GM12864 (cell line): ENCODE results near the gene C19orf47.

ENCODE experiments used
- DNase-seq: peaks from one replicate; pipeline ENCODE4 v3.0.0-alpha.2; 2011; ENCODE audit warnings: low read depth
- H3K4me3 ChIP-seq: 2 replicates; pipeline ENCODE4 v1.5.1; 2011; ENCODE audit warnings: mild to moderate bottlenecking, low read depth, low read length, control low read depth
- CTCF ChIP-seq: IDR thresholded peaks from 2 replicates; pipeline ENCODE4 v1.5.1; 2011; ENCODE audit warnings: low read depth, mild to moderate bottlenecking, moderate library complexity, low read length, control low read depth, inconsistent platforms; ENCODE audit errors: missing control alignments

C19orf47 gene

GRCh38 chr19:40323705-40324104, 24.5 kb downstream of the C19orf47 start:
- DNase-seq: no peak
- no peak for TF ChIP-seq CTCF
- H3K4me3 ChIP-seq: no peak overlapping the region

GRCh38 chr19:40322951-40323615, 25.1 kb downstream of the C19orf47 start:
- no peak for TF ChIP-seq CTCF
- no peak overlapping the region for H3K4me3 ChIP-seq
- DNase-seq: no peak

GRCh38 chr19:40322271-40322610, 26.0 kb downstream of the C19orf47 start:
- DNase-seq: no peak
- no peak for TF ChIP-seq CTCF
- H3K4me3 ChIP-seq: no peak overlapping the region

- TF ChIP-seq CTCF: no peak
- no peak overlapping the region for H3K4me3 ChIP-seq
- DNase-seq: no peak
These were observed 26.5 kb downstream of the C19orf47 start for GRCh38 chr19:40321566-40322270.

- TF ChIP-seq CTCF: no peak
- H3K4me3 ChIP-seq: no peak overlapping the region
These were observed 27.1 kb downstream of the C19orf47 start for GRCh38 chr19:40321076-40321475.

GRCh38 chr19:40320558-40320935, 27.6 kb downstream of the C19orf47 start:
- TF ChIP-seq CTCF: no peak
- no peak overlapping the region for H3K4me3 ChIP-seq
- no peak for DNase-seq

More at GRCh38 chr19:40321076-40321475, 27.1 kb downstream of the C19orf47 start:
- DNase-seq: no peak

GRCh38 chr19:40317338-40317737, 30.9 kb downstream of the C19orf47 start:
- no peak for DNase-seq
- TF ChIP-seq CTCF: no peak
- H3K4me3 ChIP-seq: no peak overlapping the region
